GM12801 (cell line): Measurements from ENCODE around the gene NHLRC1.

Experiments
- CTCF ChIP-seq: IDR thresholded peaks from one replicate; pipeline ENCODE4 v1.5.1; 2011; ENCODE audit warnings: control low read depth; ENCODE audit not compliant: insufficient read length; ENCODE audit errors: extremely low read depth

The NHLRC1 gene

GRCh38 chr6:18135171-18135570, 12.7 kb upstream of the NHLRC1 start:
- no peak for TF ChIP-seq CTCF

GRCh38 chr6:18132346-18132745, 9.9 kb upstream of the NHLRC1 start:
- no peak for TF ChIP-seq CTCF

- TF ChIP-seq CTCF, result no peak
Measured at GRCh38 chr6:18126121-18126520, 3.6 kb upstream of the NHLRC1 start.

GRCh38 chr6:18121580-18122127, 823 bp downstream of the NHLRC1 start:
- TF ChIP-seq CTCF, result no peak

- no peak for TF ChIP-seq CTCF
Measured at GRCh38 chr6:18119236-18119635, 3.2 kb downstream of the NHLRC1 start.

- no peak for TF ChIP-seq CTCF
Measured at GRCh38 chr6:18118330-18118729, 4.1 kb downstream of the NHLRC1 start.

GRCh38 chr6:18117136-18117535, 5.3 kb downstream of the NHLRC1 start:
- TF ChIP-seq CTCF, result no peak

- TF ChIP-seq CTCF, result no peak
Measured at GRCh38 chr6:18115356-18115755, 7.1 kb downstream of the NHLRC1 start.
